Activated CD4-positive, CD25-positive, alpha-beta regulatory T cell (primary cell): Measurements from ENCODE around the gene LRRTM4.
"Not testable (repeated sequence)": the region's sequence is repeated elsewhere in the genome, so short reads cannot be mapped to it uniquely, and the experiment has no call there.

Experiments used
- DNase-seq, 4 experiments: peaks; one replicate each; lab custom pipeline; 2025; lab: John Stamatoyannopoulos, UW

Gene LRRTM4

DNA sequence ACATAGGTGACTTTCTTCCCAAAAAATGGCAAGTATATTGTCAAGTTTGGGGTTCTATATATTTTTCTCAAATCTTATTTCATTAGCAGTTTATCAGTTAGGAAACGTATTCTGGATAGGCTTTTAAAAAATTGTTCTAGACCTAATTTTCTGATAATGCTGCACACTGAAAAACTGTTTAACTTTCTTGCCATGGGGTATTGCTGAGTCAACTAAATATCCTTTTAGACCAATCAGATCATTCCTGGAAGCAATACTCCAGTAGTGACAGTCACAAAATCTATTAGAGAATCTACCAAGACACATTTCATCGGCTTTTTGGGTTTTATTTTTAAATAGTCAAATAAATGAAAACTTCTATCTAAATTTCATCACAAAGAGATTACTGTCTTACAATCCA lies 440.6 kb downstream of the LRRTM4 start:
- no peak for DNase-seq

GRCh38 chr2:77064324-77064723 lies 457.9 kb downstream of the LRRTM4 start:
- no peak for DNase-seq

- DNase-seq = no peak
These were observed 467.2 kb downstream of the LRRTM4 start for GRCh38 chr2:77054938-77055337.

DNA sequence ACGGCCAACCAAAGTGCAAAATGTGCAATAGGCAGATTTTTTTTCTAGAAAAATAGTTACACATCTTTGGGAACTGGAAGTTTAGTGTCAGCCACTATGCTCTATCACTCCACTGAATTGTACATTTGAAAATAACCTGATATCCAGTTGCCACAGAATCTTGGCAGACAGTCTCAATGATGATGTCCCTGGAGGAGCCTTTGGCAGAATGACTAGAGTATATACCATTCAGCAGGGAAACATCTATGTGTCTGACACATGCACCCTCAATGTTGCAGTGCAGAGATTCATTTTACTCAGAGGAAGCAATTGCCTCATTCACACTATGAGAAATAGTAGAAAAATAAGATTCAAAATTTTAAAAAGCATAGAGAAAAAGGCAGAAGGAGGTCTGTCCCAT lies 475.8 kb downstream of the LRRTM4 start:
- DNase-seq = no peak

- not testable (repeated sequence) for DNase-seq
These were observed 476.7 kb downstream of the LRRTM4 start for GRCh38 chr2:77045456-77045855.

- no peak for DNase-seq
These were observed 487.7 kb downstream of the LRRTM4 start for GRCh38 chr2:77034445-77034844.

DNA sequence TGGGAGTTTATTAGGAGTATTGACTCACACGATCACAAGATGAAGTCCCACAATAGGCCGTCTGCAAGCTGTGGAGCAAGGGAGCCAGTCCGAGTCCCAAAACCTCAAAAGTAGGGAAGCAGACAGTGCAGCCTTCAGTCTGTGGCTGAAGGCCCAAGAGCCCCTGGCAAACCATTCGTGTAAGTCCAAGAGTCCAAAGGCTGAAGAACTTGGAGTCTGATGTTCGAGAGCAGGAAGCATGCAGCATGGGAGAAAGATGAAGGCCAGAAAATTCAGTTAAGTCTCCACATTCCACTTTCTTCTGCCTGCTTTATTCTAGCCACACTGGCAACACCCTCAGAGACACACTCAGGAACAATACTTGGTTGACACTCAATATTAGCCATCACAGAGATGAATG lies 492.9 kb downstream of the LRRTM4 start:
- DNase-seq = not testable (repeated sequence)

GRCh38 chr2:77028032-77028600 lies 494.1 kb downstream of the LRRTM4 start:
- DNase-seq = no peak

DNA sequence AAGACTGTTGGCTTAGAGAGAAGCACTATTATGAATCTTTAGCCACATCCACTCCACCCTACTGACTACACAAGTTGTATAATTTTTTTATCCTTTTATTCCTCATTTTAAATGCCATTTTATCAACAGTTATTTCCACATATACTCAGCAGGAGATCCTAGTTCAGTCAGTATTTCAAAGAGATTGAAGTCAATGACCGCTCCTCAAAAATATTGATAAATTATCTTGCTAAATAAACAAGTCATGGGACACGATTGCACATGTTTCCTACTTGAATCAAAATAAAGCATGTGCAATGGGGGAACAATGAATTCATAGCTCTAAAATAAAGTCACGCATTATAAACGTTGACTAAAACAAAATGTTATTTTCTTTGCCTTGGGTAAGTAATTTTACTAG lies 496.5 kb downstream of the LRRTM4 start:
- no peak for DNase-seq

DNA sequence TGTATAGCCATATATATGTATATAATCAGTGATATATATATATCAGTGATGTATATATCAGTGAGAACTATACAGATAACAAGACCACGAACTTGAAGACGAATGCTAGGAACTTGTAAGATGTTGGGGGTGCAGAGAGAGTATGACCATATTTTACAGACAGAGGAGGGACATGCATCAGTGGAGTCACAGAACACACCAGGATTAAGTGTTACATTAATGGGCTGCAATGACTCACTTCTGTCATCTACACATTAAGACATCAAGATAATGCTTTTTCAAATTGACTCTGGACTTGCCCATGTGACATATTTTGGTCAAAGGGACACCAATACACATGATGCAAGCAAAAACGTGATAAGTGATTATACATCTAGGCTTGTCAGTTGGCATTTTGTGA lies 501.0 kb downstream of the LRRTM4 start:
- no peak for DNase-seq

DNA sequence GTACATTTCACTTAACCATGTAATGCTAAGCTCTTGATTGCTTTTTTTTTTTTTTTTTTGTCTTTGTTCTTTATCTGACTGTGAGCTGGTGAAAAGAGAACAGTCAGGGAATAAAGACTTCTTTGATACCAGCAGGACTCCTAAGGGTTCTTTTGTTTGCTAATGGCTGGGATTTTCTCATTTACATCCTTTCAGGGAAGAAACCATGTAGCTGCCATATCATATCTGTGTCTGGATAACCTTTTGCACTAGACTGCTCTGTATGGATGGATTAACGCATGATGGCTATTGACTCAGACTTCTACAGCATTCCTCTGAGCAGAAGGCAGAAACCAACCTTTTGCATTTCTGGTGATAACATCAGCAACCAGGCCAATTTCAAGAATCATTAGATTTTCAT lies 504.0 kb downstream of the LRRTM4 start:
- DNase-seq = no peak

GRCh38 chr2:77017355-77017745 lies 504.8 kb downstream of the LRRTM4 start:
- DNase-seq = no peak

GRCh38 chr2:77016443-77017354 lies 505.5 kb downstream of the LRRTM4 start:
- no peak for DNase-seq

DNA sequence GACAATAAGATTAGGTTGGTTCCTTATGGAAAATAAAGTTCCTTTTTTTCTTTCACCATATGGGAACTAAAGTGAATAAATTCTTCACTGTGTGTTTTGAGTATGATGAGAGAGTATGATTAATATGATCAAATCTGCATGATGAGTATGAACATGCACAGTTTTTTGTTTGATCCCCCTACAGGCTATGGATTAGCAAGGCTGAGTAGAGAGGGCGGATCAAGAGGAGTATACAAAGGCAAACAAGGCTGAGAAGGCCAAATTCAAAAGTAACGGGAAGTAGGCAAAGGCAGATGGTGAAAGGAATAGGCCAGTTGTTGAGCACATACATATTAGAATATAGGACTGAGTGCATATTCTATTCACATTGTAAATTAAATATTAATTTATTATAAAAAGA lies 508.2 kb downstream of the LRRTM4 start:
- DNase-seq = no peak

DNA sequence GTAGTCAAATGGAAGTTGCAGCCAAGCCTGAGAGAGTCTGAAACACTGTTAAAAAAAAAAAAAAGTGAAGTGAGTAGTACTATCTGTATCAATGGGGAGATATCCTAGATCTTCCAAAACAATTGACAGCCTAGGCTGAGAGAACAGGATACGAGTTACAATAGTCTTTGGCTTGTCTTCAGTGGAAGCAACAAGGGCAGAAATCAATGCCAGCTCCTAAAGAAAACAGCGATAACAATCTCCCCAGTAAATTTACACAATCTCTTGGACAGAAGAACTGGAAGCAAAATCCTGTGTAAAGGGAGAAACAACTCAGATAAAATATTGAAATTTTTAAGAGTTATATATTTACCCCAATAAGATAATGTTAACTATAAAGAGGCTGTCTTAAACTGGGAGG lies 508.7 kb downstream of the LRRTM4 start:
- DNase-seq = no peak

- DNase-seq = no peak
These were observed 512.9 kb downstream of the LRRTM4 start for GRCh38 chr2:77009307-77009706.

- DNase-seq = no peak
These were observed 513.3 kb downstream of the LRRTM4 start for GRCh38 chr2:77008853-77009252.

DNA sequence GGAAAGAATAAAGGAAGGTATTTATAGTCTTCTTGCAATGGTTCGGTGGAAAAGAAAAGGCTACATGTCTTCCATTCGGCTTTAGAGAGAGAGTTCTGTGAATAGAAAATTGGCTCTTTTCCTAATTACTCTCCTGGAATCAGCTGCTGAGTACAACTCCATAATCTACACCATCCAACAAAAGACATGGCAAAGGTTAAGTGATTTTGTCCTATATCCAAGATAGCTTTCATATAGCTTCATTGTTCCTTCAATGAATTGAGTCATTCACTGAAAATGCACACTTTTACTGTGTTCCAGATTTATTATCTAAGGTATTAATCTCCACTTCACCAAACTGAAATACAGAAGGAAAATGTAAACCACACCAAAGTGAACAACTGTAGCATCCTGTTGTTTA lies 514.5 kb downstream of the LRRTM4 start:
- DNase-seq = no peak

DNA sequence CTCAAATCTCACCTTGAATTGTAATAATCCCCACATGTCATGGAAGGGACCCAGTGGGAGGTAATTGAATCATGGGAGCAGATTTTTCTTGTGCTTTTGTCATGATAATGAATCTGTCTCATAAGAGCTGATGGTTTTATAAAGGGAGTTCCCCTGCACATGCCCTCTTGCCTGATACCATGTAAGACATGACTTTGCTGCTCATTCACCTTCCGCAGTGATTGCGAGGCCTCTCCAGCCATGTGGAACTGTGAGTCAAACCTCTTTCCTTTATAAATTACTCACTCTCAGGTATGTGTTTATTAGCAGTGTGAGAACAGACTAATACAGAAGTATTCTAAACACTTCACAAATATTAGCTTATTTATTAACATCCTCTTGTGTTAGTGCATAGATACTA lies 516.7 kb downstream of the LRRTM4 start:
- DNase-seq = no peak

GRCh38 chr2:77001895-77002294 lies 520.3 kb downstream of the LRRTM4 start:
- no peak for DNase-seq

DNA sequence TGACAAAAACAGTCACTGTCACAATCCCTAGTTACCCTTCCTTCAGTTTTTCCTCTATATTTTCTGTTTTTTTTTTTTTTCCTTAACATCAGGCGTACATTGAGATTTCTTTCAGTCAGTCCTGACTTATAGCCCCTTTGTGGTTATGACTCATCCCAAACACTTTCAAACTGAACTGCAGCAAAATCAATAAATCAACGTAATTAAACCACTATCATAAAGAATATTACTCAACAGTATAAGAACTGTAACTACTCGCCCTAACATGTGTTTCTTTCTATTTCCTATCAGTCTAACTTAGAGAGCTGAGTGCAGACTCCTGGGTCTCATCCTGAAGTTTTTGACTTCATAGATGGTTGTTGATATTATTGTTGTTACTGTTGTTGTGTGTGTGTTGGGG lies 523.5 kb downstream of the LRRTM4 start:
- no peak for DNase-seq

DNA sequence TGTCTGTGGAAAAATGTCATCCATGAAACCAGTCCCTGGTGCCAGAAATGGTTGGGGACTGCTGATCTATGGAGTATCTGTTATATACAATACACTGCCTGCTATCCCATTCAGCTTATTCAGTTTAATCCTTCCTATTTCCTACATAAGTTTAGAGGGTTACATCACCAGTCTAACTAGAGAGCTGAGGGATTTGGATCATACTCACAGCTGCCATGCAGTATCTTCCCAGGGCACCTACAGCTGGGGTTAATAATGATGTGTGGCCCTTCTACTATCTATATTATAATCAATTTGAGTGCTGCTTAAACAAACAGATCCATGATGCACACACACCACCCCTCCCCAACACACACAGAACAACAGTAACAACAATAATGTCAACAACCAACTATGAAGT lies 524.0 kb downstream of the LRRTM4 start:
- no peak for DNase-seq

DNA sequence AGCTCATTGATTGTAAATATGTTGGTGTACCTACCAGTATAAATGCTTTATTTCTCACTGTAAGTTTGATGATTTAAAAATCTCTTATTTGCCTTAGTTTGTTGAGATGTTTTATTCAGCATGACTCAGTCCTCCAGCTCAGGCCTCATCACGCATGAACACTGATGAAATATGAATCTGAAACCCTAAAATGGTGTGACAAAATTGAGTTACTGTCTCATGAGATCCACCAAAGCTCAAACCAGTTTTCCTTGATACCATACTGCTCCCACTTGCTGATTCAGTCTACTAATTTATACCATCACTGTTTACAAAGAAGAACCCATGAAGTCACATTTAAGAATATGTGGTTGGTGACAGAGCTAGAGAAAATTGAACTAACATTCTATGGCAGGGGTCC lies 524.9 kb downstream of the LRRTM4 start:
- DNase-seq = no peak
